ENCODE results near the gene TIAM1. TPM values are rescaled to one million over a fixed set of nuclear protein-coding genes. Genes with fewer than 3 reads are reported as not detected.

TIAM1 gene
- total RNA-seq, 1 experiment from 2014 or later: 15.2 TPM

DNA sequence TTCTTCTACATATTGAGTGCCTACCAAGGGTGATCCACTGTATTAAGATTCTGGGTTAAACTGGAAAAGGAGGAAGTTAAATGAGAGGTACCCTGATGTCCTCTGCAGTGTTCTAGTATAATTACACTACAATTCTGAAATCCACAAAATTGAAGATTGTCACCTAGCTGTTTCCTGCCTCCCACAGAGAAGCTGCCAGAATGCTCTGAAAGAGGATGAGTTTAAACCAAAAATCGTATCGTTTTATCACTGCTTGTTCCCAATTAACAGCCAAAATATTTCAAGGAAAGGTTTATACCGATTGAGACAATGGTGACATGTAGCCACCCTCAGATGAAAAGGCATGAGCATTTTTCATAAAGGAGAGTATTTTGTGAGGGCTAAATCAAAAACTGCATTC, 28.0 kb downstream of the TIAM1 start:
- H3K27me3 Mint-ChIP-seq (ENCODE audit: unreplicated experiment): no peaks in the 10 kb centered on the region
- no peaks in the 10 kb centered on the region for H3K9me3 Mint-ChIP-seq (ENCODE audit: low read depth, unreplicated experiment)
- H3K4me3 Mint-ChIP-seq (ENCODE audit: low read depth, unreplicated experiment): no peak overlapping the region
- H3K27ac Mint-ChIP-seq (ENCODE audit: unreplicated experiment): no peak overlapping the region
- intact Hi-C loops (cut with micrococcal nuclease; ENCODE audit: unreplicated experiment): no loop called here
- TF ChIP-seq, protein P1, sequence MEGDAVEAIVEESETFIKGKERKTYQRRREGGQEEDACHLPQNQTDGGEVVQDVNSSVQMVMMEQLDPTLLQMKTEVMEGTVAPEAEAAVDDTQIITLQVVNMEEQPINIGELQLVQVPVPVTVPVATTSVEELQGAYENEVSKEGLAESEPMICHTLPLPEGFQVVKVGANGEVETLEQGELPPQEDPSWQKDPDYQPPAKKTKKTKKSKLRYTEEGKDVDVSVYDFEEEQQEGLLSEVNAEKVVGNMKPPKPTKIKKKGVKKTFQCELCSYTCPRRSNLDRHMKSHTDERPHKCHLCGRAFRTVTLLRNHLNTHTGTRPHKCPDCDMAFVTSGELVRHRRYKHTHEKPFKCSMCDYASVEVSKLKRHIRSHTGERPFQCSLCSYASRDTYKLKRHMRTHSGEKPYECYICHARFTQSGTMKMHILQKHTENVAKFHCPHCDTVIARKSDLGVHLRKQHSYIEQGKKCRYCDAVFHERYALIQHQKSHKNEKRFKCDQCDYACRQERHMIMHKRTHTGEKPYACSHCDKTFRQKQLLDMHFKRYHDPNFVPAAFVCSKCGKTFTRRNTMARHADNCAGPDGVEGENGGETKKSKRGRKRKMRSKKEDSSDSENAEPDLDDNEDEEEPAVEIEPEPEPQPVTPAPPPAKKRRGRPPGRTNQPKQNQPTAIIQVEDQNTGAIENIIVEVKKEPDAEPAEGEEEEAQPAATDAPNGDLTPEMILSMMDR (IDR thresholded peaks at IDR 0.05; ENCODE audit: unreplicated experiment): no peak
- H3K36me3 Mint-ChIP-seq (ENCODE audit: insufficient read depth, unreplicated experiment): no peaks in the 10 kb centered on the region
- CTCF ChIA-PET: no interaction called here
- no TSS peak for BruUV-seq (replicated peaks)
- no peak for DNase-seq
- H3K4me1 Mint-ChIP-seq (ENCODE audit: low read depth, unreplicated experiment): no peaks in the 10 kb centered on the region

- Mint-ChIP-seq H3K36me3 (ENCODE audit: insufficient read depth, unreplicated experiment) (no peaks in the 10 kb centered on the region), H3K27me3 (ENCODE audit: unreplicated experiment) (no peaks in the 10 kb centered on the region), H3K9me3 (ENCODE audit: low read depth, unreplicated experiment) (no peaks in the 10 kb centered on the region), H3K27ac (ENCODE audit: unreplicated experiment) (no peak overlapping the region), H3K4me3 (ENCODE audit: low read depth, unreplicated experiment) (no peak overlapping the region), H3K4me1 (ENCODE audit: low read depth, unreplicated experiment) (no peaks in the 10 kb centered on the region)
- no peak for DNase-seq
- intact Hi-C loops (cut with micrococcal nuclease; ENCODE audit: unreplicated experiment): no loop called here
- CTCF ChIA-PET: no interaction called here
- TF ChIP-seq, protein P1 (IDR thresholded peaks at IDR 0.05; ENCODE audit: unreplicated experiment): no peak
- no TSS peak for BruUV-seq (replicated peaks)
These were observed 33.3 kb downstream of the TIAM1 start for GRCh38 chr21:31310750-31311149.

- Mint-ChIP-seq H3K9me3 (ENCODE audit: low read depth, unreplicated experiment) (no peaks in the 10 kb centered on the region), H3K4me1 (ENCODE audit: low read depth, unreplicated experiment) (no peaks in the 10 kb centered on the region), H3K27me3 (ENCODE audit: unreplicated experiment) (no peaks in the 10 kb centered on the region), H3K36me3 (ENCODE audit: insufficient read depth, unreplicated experiment) (no peaks in the 10 kb centered on the region), H3K4me3 (ENCODE audit: low read depth, unreplicated experiment) (no peak overlapping the region), H3K27ac (ENCODE audit: unreplicated experiment) (no peak overlapping the region)
- TF ChIP-seq, protein P1 (IDR thresholded peaks at IDR 0.05; ENCODE audit: unreplicated experiment): no peak
- CTCF ChIA-PET: no interaction called here
- intact Hi-C loops (cut with micrococcal nuclease; ENCODE audit: unreplicated experiment): no loop called here
- no peak for DNase-seq
- no TSS peak for BruUV-seq (replicated peaks)
These were observed 35.5 kb downstream of the TIAM1 start for GRCh38 chr21:31308584-31308983.

DNA sequence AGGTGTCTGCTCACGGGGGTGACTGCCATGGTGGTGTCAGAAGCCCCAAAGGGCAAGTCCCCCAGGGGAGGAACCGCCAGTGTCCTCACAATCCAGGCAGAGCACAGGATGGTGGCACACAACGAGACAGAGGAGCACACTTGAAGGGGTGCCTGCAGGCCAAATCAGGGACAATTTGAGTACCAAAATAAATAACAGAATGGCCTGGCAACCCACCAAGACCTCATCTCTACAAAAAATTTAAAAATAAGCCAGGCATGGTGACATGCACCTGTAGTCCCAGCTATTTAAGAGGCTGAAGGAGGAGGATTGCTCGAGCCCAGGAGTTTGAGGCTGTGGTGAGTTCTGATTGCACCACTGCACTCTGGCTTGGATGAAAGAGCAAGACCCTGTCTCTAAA, 38.2 kb downstream of the TIAM1 start:
- intact Hi-C loops (cut with micrococcal nuclease; ENCODE audit: unreplicated experiment): no loop called here
- H3K4me1 Mint-ChIP-seq (ENCODE audit: low read depth, unreplicated experiment): no peaks in the 10 kb centered on the region
- no TSS peak for BruUV-seq (replicated peaks)
- no peak for DNase-seq
- H3K4me3 Mint-ChIP-seq (ENCODE audit: low read depth, unreplicated experiment): no peak overlapping the region
- no peaks in the 10 kb centered on the region for H3K36me3 Mint-ChIP-seq (ENCODE audit: insufficient read depth, unreplicated experiment)
- TF ChIP-seq, protein P1 (IDR thresholded peaks at IDR 0.05; ENCODE audit: unreplicated experiment): no peak
- no peak overlapping the region for H3K27ac Mint-ChIP-seq (ENCODE audit: unreplicated experiment)
- CTCF ChIA-PET: no interaction called here
- H3K9me3 Mint-ChIP-seq (ENCODE audit: low read depth, unreplicated experiment): no peaks in the 10 kb centered on the region
- H3K27me3 Mint-ChIP-seq (ENCODE audit: unreplicated experiment): no peaks in the 10 kb centered on the region
